COLO829 (cell line): ENCODE results near the gene HSPB9.

Experiments used
- DNase-seq: peaks from one replicate; pipeline ENCODE4 v3.0.0; 2012; ENCODE audit warnings: low spot score

Gene HSPB9, protein sequence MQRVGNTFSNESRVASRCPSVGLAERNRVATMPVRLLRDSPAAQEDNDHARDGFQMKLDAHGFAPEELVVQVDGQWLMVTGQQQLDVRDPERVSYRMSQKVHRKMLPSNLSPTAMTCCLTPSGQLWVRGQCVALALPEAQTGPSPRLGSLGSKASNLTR

DNA sequence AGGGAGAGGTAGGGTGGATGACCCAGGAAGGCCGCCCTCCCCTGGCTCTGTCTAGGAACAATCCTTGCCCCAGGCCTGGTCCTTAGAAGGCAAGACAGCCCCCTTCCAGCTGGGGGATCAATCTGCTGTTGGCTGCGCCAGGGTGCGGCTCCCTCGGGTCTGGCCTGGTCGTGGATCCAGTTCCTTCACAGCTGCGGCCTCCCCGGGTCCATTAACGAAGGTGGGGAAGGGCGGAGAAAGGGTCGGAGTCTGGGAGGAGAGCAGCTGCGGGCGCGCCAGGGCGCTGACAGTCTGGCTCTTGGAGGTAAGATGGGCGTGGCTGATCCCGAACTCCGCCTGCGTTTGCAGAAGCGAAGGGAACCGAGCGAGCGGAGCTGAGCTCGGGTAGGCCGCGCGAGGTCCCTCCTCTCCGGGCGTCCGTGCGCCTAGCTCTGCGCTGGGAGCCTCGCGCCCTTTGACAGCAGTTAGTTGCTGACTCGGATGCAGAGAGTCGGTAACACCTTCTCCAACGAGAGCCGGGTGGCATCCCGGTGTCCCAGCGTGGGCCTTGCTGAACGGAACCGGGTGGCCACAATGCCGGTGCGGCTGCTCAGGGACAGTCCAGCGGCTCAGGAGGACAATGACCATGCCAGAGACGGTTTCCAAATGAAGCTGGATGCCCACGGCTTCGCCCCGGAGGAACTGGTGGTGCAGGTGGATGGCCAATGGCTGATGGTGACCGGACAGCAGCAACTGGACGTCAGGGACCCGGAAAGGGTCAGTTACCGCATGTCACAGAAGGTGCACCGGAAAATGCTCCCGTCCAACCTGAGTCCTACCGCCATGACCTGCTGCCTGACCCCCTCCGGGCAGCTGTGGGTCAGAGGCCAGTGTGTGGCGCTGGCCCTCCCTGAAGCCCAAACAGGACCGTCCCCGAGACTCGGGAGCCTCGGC, at the start of gene HSPB9:
HSPB9 (plus strand) TSS at position 434 of the 933 bp plus-strand sequence; CDS start at position 481, 47 bp downstream.
- DNase-seq = no peak

DNA sequence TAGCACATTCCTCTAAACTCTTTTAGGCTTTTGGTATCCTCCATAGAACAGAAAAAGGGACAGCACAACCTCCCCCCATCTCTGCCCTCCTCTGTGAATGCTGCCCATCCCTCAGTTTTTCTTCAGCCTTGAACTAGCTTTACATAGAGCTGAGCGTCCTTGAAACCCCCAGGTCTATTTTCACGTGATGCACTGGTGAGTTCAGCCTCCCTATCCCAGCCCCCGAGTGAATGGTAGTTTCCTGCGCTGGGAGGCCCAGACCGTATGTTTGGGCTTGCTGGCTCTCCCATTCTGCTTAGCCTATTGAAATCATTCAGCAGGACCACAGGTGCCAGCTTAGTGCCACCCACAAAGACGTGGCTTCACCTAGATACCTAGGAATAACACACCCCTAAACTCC, 46.8 kb upstream of the HSPB9 start:
- no peak for DNase-seq

DNA sequence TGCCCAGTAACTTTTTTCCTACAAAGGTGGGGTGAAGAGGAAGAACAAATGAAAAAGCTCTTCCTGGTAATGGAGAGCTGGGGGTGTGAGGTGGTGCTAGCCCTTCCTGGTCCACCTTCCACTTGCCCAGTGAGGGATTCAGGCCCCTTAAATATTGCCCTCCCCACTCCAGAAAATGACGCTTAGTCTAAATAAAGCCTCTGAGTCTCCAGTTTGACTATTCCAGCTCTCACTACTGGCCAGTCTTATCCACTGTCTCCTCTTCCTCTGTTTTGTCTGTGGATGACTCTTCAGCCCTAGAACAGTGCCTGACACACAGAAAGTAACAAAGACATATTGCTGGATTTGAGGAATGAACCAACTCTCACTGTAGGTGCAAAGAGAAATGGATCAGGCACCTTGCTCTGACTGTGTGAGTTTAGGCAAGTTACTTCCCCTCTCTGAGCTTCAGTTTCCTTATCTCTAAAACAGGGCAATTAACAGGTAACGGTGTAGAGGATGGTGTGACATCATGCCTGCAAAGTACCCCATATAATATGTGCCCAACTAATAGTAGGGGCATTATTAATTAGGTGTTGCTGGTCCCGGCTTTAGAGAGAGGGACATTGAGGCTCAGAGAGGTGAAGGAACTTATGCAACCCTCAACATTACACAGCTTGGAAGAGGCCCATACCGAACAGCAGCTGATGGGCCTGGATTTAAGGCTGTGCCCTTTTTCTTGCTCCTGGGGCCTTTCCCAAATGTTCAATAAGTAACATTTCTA, 45.6 kb upstream of the HSPB9 start:
- no peak for DNase-seq

DNA sequence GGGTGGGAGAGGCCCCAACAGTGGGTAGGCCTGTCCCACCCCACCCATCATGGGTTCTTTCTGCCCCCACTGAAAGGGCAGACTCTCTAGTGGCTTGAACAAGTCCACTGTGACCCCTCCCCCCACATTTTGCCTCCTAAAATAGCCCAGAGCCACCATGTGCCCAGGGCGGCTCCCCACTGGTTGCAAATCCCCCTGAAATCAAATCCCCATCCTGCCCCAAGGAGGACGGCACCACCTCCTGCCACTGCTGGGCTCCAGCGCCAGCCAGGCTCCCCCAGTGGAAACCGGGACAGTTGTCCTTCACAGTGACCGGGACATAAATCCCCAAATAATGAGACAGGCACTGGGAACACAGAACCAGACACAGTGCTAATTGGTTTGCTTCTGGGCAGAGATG, 44.8 kb upstream of the HSPB9 start:
- no peak for DNase-seq

DNA sequence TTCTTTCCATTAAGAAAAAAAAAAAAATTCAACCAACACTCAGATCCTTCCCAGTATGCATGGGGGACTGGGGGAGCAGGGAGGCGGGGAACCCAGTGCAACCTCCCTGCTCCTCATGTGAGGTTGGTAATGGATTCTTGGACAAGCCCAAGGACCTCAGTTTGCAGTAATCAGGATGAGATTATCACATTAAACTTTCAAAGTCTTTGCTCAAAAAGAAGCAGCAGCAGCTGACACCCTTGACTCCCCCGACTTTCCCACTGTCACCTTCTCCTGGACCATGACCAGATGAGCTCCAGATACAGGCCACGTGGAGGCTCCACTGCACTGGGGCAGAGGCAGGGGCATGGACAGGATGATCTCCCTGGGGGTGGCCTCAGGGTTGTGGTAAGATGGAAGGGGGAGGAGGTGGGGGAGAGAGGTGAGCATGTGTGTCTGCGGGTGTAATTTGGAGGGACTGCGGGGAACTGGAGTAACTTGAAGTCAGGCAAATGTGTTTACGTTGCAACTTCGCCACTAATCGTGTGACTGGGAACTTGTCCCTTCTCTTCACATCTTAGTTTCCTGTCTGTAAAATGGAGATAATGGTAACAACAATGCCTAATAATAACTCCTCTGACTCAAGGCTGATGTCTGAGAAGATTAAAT, 44.1 kb upstream of the HSPB9 start:
- no peak for DNase-seq

DNA sequence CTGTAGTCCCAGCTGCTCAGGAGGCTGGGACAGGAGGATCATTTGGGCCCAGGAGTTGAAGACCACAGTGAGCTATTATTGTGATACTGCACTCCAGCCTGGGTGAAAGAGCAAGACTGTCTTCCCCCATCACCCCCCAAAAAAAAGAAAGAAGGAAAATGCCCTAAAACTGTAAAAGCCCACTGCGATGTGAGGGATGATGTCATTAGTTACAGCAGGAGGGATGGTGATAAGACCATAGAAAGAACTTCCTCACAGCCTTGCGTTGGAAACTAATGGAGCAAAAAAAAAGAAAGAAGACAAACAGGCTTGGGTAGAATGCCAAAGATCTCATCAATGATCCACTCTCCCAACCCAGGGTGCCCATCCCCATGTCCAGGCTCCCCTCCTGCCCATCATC, 43.1 kb upstream of the HSPB9 start:
- DNase-seq = no peak

DNA sequence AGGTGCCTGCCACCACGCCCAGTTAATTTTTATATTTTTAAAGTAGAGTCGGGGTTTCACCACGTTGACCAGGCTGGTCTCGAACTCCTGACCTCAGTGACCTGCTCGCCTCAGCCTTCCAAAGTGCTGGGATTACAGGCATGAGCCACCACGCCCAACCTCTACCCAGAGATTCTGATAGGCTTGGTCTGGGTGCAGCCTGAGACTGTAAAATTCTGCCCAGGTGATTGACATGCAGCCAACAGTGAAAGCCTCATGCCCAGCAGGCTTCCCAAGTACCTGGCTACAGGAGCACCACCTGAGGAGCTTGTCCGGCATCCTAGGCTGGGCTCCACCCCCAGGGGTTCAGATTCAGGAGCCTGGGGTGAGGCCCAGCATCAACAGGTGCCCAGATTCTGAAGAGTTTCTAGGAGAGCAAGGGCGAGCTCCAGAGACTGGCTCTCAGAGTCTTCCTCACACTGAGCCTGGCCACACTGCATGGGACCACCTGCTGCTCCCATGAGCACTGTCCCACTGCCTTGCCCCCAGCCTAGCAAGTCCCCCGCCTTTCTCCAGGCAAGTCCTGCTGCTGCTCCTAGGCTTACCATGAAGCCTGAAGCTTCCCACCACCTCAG, 41.0 kb upstream of the HSPB9 start:
- DNase-seq = no peak

DNA sequence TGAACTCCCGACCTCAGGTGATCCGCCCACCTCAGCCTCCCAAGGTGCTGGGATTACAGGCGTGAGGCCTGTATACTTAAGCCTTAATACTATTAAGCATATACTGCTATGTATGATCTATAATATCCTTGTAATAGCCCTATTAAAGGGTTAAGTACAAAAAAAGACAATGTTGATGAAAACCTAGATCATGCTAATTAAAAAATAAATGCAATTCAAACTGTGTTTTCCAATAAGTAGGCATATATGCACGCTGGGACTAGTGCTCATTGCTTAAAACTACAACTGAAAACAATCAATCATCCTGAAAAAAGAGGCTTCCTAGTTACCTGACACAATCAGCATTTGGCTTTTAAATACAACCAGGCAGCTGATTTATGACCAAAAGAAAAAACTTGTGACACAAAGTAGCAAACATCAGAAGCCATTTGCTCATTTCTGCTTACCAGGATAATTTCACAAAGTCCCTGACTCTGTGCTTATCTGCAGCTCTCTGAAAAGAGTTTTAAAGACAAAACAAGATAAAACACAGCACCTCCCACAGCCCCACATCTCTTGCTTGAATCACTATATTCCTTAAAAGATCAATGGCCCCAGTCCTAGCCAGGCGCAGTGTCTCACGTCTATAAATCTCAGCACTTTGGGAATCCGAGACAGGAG, 35.4 kb upstream of the HSPB9 start:
- no peak for DNase-seq

DNA sequence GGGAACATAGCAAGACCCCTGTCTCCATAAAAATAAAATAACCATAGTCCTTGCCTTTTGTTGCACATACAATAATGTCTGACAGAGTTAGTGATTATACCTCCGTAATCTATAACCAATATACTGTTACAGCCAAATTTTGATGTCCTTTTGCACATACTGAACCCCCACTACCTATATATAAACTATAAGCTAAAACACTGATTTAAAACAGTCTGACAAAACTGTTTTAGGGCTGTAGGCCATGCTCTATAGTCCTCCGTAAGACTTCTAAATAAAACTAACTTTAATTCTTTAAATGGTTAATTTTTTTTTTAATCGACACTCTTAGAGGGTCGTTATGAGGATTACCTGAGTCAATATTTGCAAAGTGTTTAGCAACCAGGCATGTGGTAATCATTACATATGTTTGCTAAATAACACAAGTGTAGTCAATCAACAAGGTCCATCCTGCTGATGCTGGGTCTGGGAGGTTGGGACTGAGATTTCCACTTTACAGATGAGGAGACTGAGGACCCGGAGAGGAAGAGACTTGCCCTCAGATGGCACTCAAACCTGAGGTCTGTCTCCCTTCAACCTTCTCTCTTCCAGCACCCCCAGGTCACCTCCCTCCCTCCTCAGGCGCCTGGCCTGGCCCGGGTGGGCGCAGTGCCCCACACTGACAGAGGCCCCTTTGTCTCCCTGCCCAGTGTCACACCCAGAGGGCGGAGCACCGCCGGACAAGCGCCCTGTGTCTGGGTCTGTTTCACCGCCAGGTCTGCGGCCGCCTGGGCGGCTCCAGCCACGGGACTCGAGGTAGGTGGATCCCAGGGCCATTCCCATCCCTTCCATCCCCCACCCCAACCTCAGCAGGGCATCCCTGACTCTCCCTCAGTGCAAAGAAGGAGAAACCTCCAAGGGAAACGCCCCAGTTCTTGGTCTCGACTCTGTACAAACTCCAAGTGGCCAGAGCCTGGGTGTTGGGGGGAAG, 34.6 kb upstream of the HSPB9 start:
- peak; percentile 75 for DNase-seq

DNA sequence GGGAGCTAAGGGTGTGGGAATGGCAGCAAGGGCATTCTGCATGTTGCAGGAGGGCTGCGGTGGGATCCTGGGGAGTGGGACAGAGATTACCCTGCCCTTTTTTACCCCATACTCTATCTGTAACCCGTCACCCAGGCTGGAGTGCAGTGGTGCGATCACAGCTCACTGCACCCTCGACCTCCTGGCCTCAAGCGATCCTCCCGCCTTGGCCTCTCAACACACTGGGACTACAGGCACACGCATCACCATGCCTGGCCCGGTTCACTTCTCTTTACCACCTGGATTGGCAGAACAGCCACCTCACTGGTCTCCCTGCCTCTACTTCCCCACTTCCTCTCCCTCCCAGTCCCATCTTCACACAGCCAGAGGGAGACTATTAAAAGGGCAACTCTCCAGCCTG, 33.9 kb upstream of the HSPB9 start:
- no peak for DNase-seq

DNA sequence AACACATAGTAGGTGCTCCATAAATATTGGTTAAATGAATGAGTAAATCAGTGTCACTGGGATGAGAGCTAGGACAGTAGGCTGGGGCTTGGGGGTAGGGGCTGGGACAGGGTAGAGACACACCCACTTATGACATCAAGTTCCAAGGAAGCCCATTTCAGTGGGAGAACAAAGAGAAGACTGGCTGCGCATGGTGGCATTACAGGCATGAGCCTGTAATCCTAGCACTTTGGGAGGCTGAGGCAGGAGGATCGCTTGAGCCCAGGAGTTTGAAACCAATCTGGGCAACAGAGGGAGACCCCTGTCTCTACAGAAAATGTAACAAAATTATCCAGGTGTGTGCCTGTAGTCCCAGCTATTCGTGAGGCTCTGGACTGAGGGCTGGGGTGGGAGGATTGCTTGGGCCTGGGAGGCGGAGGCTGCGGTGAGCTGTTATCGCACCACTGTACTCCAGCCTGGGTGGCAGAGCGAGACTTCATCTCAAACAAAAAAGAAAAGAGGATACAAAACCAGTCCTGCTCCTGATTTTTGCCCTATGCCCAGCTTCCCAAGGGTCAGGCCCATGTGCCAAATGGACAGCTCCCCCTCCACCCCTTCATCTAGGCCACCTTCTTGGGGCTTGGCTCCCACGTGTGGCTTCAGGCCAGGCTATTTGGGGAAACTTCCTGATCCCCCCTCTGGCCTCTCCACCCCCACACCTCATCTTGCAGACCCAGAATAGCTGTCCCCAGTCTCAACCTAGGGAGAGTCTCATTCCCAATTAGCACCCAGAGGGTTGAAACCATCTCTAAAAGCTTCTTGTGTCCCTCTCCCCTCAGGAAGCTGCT, 31.4 kb upstream of the HSPB9 start:
- no peak for DNase-seq

DNA sequence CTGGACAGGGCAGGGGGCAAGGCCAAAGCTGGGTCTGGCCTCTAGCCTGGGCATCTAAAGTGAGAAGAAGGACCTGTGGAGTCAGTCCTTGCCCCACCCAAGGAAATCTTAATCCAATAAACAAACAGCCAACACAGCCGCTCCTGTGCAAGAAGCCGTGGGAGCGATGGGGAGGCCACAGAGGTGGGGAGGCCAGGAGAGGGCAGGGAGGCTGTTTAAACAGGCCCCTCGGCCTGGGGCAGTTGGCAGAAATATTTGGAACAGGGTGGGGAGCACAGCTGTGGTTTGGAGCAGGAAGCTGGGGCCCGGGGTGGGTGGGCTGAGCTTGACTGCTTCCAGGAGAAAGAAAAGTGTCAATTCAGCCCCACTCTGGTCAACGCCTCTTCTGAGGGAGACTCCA, 29.7 kb upstream of the HSPB9 start:
- DNase-seq = no peak

DNA sequence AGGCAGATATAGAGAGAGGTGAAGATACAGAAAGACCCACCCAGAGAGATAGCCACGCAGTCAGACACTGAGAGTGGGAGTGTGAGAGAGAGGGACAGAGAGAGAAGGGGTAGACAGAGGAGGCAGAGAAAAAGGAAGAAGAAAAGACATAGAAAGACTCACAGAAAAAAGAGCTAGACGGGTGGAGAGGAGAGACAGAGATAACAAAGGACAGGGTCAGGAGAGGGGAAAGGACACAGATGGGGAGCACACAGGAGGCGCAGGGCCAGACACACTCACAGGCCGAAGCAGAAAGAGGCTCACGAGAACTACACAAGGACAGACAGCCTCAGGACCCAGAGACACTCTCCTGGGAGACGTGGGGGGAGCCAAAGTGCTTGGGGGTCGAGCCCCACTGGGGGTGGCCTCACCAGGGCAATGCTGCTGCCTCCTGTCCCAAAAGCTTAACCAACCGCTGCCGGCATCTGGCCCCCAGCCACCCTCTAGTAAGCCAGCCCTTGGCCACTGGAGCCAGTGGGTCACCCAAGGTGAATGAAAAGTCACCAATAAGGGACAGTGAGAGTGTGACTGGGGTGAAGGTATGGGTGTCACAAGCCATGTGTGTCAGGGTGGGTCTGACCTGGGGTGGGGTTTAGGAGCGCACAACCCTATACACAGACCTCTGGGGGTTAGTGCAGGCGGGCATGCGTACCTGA, 28.1 kb upstream of the HSPB9 start:
- DNase-seq = no peak

DNA sequence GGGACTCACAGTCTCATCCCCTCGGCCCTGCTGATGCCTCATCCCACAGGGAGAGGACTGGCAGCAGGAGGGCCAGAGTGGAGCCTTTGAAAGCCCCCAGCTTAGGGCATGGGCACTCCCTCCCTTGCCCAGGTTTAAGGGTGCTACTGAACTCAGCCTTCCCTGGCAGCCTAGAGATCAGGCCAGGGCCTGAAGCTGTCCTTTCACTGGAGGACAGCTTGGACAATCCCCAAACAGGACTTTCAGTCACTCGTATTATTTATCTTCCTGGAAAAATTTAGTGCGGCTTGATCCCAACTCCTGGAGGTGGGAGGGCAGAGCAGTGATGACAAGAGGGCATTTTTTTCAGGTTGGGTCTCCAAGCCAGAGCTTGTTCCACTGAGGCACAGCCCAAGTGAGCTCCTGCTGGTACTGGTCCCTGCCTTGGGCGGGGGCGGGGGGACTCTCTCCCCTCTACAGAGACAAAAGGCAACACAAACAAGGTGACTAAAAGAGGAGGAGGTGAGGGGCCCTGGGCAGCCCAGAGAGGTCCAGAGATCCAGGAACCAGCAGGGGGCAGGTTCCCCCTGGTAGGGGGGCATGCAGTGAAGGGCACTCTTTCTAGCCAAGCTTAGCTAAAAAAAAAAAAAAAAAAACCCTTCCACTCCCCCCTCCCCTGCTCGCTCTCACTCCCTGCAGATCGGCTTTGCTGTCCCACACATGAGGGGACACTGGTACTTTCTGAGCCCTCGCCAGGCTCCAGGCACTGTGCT, 26.1 kb upstream of the HSPB9 start:
- DNase-seq = no peak

DNA sequence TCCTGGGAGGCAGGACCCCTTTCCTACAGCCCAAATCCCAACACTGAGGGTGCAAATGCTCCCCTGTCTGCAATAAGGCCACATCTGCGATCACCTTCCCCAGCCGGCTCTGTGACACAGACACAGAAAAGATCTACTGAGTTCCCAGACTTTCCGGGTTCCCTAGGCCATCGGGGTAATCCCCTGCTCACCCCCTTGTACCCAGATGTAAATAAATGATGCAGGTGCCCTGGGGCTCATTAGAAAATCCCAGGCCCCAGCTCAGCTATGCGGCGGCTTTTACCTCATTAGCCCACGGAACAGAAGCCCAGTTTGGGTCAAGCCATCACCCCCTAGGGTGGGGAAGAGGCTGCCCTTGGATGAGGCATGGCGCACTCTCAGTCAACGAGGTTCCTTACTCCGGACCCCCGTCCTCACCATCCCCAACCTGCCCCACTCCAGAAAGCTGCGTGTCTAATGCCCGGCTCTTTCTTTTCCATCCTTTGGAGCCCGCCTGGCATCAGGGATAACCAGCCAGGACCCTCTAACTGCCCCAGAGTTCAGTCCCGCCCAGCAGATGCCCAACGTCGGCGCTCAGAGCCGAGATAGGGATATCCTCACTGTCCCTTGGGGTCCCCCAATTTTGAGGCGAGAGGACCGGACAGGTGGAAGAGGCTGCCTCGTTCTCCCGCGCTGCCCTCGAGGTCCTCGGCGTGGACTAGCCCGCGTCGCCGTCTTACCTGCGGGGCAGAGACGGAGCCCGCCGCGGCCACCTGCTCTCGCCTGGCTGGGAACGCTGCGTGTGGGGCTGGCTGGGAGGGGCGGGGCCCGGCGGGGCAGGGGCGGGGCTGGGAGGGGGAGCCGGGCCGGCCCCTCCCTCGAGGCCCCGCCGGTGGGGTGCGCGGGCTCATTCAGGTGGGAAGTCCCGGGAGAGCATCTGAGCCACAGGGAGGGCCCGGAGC, 24.6 kb upstream of the HSPB9 start, which contains the start of gene ZNF385C:
ZNF385C (minus strand) TSS at position 783 of the 941 bp plus-strand sequence. CDS start 35,417 bp downstream, outside the sequence.
- DNase-seq = no peak

DNA sequence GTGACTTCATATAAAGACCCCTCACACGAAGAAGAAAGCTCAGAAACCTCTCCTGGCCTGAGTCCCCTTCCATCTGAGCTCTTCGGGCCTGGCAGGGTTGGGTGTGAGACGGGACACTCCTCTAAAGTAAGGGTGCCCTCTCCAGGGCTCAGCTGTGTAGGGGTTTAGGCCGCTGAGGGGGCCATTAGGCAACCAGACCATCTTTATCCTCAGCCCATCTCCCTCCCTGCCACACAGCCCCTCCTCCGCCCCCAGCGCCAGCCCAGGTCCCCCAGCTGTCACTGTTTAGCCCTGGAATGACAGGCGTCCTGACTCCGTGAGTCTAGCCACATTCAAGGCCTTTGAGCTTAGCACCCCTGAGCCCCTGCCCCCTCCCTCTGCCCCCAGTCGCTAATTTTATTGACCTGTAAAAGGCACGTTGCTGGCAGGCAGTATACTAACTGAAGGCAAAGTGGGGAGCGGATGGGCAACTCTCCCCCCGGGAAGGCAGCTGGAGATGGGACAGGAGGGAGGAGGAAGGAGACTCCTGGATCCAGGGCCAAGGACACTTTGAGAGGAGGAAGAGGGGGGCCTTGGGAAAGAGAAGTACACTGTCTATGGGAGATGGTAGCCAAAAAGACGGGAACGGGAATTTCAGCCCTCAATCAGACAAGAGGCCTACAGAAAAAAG, 23.7 kb upstream of the HSPB9 start:
- no peak for DNase-seq
